ENCODE measurements around the gene ZNF205.

The ZNF205 gene

DNA sequence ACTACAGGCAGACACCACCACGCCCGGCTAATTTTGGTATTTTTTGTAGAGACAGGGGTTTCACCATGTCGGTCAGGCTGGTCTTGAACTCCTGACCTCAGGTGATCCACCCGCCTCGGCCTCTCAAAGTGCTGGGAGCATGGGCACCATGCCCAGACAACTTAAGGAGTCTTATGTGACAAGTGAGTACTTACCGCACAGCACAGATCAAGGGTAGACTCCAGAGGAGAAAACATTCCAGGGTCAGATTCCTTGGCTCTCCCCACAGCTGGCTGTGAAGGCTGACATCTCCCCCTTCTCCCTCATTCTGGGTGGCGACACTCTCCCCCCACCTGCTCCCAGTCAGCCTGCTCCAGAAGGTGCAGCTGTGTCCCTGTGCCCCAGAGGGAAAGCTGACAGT is 23.9 kb upstream of the ZNF205 start:
- 87% methylated on average over 4 of the region's 7 CpGs for whole genome bisulfite sequencing (ENCODE audit: insufficient coverage)
- POLR2A ChIA-PET, result no interaction called here
- no peak for DNase-seq
- no peak overlapping the region for H3K4me3 ChIP-seq (ENCODE audit: control insufficient read depth in 1 of 7, extremely low read depth in 1 of 7, insufficient read depth in 4 of 7, low read depth in 2 of 7, low read length in 6 of 7)
- no peak overlapping the region for H3K27ac ChIP-seq (ENCODE audit: insufficient read depth in 1 of 2, low read depth in 1 of 2, low read length in 2 of 2, poor library complexity in 1 of 2, severe bottlenecking in 2 of 2)
- peaks cover 9 to 62% (median 41%) of the 10 kb centered on the region in 4 experiments for H3K4me1 ChIP-seq (ENCODE audit: control extremely low read depth in 1 of 4, control insufficient read depth in 4 of 4, insufficient read depth in 4 of 4, low read length in 3 of 4)
- CTCF ChIA-PET, result interaction anchor here (0.9 to 8.7 kb wide), 7 partner anchors 12 to 66 kb away, joined by 3 to 54 read pairs (median 4); no protein-coding TSS in a partner anchor
- no peaks in the 10 kb centered on the region for H3K9me3 ChIP-seq (ENCODE audit: control extremely low read depth in 1 of 5, control insufficient read depth in 4 of 5, insufficient read depth in 2 of 5, low read depth in 1 of 5, low read length in 4 of 5)
- no peaks in the 10 kb centered on the region for H3K36me3 ChIP-seq (ENCODE audit: control insufficient read depth in 4 of 4, insufficient read depth in 4 of 4, low read length in 3 of 4)
- H3K27me3 ChIP-seq (replicated peaks in 2 of 5; ENCODE audit: control insufficient read depth in 4 of 5, insufficient read depth in 5 of 5, low read length in 4 of 5), result no peaks in the 10 kb centered on the region

DNA sequence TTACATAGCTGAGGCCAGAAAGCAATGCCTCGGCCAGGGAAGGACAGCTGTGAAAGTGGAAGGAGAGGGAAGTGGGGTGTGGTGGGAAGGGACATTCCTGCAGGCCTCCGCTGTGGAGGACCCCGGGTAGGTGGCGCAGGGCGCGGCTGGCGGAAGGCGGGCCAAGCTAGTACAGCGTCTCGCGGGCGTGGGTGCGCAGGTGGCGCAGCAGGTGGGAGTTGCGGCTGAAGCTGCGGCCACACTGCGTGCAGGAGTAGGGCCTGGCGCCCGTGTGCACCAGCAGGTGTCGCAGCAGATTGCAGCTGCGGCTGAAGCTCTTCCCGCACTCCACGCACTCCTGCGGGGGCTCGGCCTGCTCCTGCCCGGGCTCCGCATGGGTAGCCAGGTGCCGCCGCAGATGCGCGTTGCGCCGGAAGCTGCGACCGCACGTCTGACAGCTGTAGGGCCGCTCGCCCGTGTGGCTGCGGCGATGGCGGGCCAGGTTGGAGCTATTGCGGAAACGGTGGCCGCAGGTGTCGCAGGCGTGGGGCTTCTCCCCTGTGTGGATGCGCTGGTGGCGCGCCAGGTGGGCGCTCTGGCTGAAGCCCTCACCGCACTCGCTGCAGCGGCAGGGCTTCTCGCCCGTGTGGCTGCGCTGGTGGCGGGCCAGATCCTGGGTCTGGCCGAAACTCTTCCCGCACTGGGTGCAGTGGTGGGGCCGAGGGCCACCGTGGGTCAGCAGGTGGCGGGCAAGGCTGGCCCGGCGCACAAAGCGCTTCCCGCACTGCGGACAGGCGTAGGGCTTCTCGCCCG is 23.3 kb upstream of the ZNF205 start:
- DNase-seq, result no peak
- Histone ChIP-seq H3K9me3 (ENCODE audit: control extremely low read depth in 1 of 5, control insufficient read depth in 4 of 5, insufficient read depth in 2 of 5, low read depth in 1 of 5, low read length in 4 of 5) (no peaks in the 10 kb centered on the region), H3K4me1 (ENCODE audit: control extremely low read depth in 1 of 4, control insufficient read depth in 4 of 4, insufficient read depth in 4 of 4, low read length in 3 of 4) (peaks cover 9 to 62% (median 40%) of the 10 kb centered on the region in 4 experiments), H3K27ac (ENCODE audit: insufficient read depth in 1 of 2, low read depth in 1 of 2, low read length in 2 of 2, poor library complexity in 1 of 2, severe bottlenecking in 2 of 2) (no peak overlapping the region), H3K4me3 (ENCODE audit: control insufficient read depth in 1 of 7, extremely low read depth in 1 of 7, insufficient read depth in 4 of 7, low read depth in 2 of 7, low read length in 6 of 7) (no peak overlapping the region), H3K27me3 (replicated peaks in 2 of 5; ENCODE audit: control insufficient read depth in 4 of 5, insufficient read depth in 5 of 5, low read length in 4 of 5) (no peaks in the 10 kb centered on the region), H3K36me3 (ENCODE audit: control insufficient read depth in 4 of 4, insufficient read depth in 4 of 4, low read length in 3 of 4) (no peaks in the 10 kb centered on the region)
- ChIA-PET POLR2A (no interaction called here), CTCF (interaction anchor here (0.9 to 8.7 kb wide), 7 partner anchors 12 to 67 kb away, joined by 3 to 54 read pairs (median 4); no protein-coding TSS in a partner anchor)
- 98% methylated on average over 63 of the region's 71 CpGs for WGBS (ENCODE audit: insufficient coverage)

DNA sequence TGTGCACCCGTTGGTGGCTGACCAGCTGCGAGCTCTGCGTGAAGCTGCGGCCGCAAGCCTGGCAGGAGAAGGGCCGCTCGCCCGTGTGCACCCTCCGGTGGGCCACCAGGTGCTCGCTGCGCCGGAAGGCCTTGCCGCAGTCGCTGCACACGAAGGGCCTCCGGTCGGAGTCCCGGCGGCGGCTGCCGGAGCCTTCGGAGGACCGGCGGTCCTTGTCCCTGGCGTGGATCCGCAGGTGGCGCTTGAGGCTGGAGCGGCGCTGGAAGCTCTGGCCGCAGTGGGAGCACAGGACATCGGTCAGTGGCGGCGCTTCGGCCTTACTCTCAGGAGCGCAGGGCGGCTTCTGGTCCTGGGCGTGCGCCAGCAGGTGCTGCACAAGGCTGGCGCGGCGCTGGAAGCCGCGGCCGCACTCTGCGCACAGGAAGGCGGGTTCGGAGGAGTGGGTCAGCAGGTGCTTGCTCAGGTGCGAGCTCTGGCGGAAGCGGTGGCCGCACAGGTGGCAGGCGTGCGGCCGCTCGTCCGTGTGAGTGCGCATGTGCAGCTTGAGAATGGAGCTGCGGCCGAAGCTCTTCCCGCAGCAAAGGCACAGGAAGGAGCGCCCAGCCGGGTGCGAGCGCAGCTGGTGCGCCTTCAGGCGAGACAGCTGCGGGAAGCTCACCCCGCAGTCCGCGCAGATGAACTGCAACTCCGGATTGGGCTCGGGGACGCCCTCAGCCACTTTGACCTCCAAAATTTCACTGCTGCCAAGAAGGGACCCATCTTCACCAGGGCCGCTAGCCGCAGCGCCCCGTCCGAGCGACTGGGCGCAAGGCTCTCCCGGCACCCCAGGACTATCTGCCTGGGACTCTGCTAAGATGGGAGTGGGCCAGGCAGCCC is 22.4 kb upstream of the ZNF205 start:
- H3K27ac ChIP-seq (ENCODE audit: insufficient read depth in 1 of 2, low read depth in 1 of 2, low read length in 2 of 2, poor library complexity in 1 of 2, severe bottlenecking in 2 of 2), result no peak overlapping the region
- WGBS (ENCODE audit: insufficient coverage), result 98% methylated on average over 79 of the region's 81 CpGs
- H3K36me3 ChIP-seq (ENCODE audit: control insufficient read depth in 4 of 4, insufficient read depth in 4 of 4, low read length in 3 of 4), result no peaks in the 10 kb centered on the region
- ChIA-PET POLR2A (no interaction called here), CTCF (interaction anchor here (0.5 to 8.7 kb wide), 8 partner anchors 10 to 425 kb away, joined by 3 to 54 read pairs (median 5); partner anchors contain the start of gene ZSCAN10)
- H3K27me3 ChIP-seq (replicated peaks in 2 of 5; ENCODE audit: control insufficient read depth in 4 of 5, insufficient read depth in 5 of 5, low read length in 4 of 5), result no peaks in the 10 kb centered on the region
- no peak overlapping the region for H3K4me3 ChIP-seq (ENCODE audit: control insufficient read depth in 1 of 7, extremely low read depth in 1 of 7, insufficient read depth in 4 of 7, low read depth in 2 of 7, low read length in 6 of 7)
- no peak for DNase-seq
- no peaks in the 10 kb centered on the region for H3K9me3 ChIP-seq (ENCODE audit: control extremely low read depth in 1 of 5, control insufficient read depth in 4 of 5, insufficient read depth in 2 of 5, low read depth in 1 of 5, low read length in 4 of 5)
- H3K4me1 ChIP-seq (ENCODE audit: control extremely low read depth in 1 of 4, control insufficient read depth in 4 of 4, insufficient read depth in 4 of 4, low read length in 3 of 4), result peaks cover 9 to 56% (median 34%) of the 10 kb centered on the region in 4 experiments

DNA sequence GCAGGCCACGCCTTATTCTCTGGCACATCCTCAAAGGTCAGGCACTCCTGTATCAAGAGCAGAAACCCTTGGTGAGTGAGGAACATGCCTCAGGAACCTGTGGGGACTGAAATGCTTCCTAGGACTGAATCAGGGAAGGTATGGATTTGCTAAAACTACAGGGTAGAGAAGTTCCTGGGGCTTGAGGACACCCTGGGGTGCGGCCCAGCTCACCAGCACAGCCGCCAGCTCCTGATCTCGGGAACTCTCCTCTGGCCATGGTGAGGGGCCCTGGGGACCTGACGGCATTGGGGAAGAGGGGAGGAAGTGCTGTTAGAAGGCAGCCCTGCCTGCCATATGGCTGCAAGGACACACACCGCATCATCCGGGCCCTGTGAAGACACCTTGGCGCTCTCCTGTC is 20.8 kb upstream of the ZNF205 start:
- ChIA-PET CTCF (interaction anchor here (0.6 to 8.7 kb wide), 8 partner anchors 8 to 93 kb away, joined by 3 to 54 read pairs (median 6); partner anchors contain the start of gene ZSCAN10), POLR2A (no interaction called here)
- WGBS (ENCODE audit: insufficient coverage), result 98% methylated on average over 8 of the region's 8 CpGs
- Histone ChIP-seq H3K4me1 (ENCODE audit: control extremely low read depth in 1 of 4, control insufficient read depth in 4 of 4, insufficient read depth in 4 of 4, low read length in 3 of 4) (peaks cover 3 to 47% (median 33%) of the 10 kb centered on the region in 4 experiments), H3K4me3 (ENCODE audit: control insufficient read depth in 1 of 7, extremely low read depth in 1 of 7, insufficient read depth in 4 of 7, low read depth in 2 of 7, low read length in 6 of 7) (no peak overlapping the region), H3K9me3 (ENCODE audit: control extremely low read depth in 1 of 5, control insufficient read depth in 4 of 5, insufficient read depth in 2 of 5, low read depth in 1 of 5, low read length in 4 of 5) (no peaks in the 10 kb centered on the region), H3K27me3 (replicated peaks in 2 of 5; ENCODE audit: control insufficient read depth in 4 of 5, insufficient read depth in 5 of 5, low read length in 4 of 5) (no peaks in the 10 kb centered on the region), H3K36me3 (ENCODE audit: control insufficient read depth in 4 of 4, insufficient read depth in 4 of 4, low read length in 3 of 4) (no peaks in the 10 kb centered on the region), H3K27ac (ENCODE audit: insufficient read depth in 1 of 2, low read depth in 1 of 2, low read length in 2 of 2, poor library complexity in 1 of 2, severe bottlenecking in 2 of 2) (no peak overlapping the region)
- DNase-seq, result no peak

DNA sequence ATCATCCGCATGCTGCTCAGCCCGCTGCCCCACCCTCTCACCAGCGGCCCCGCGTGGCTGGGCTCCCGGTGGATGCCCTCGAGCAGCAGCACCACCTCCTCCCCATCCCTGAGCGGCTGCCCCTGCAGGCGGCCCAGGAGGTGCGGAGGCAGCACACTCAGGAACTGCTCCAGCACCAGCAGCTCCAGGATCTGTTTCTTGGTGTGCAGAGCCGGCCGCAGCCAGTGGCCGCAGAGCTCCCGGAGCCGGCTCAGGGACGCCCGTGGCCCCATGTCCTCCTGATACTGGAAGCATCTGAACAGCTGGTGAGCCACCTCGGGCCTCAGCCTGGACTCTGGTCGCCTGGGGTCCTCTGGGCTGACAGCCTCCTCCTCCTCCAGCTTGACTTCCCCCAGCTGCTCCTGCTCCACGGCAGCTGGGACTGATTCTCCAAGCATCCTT is 19.9 kb upstream of the ZNF205 start:
- no peak for DNase-seq
- WGBS (ENCODE audit: insufficient coverage), result 96% methylated on average over 17 of the region's 20 CpGs
- Histone ChIP-seq H3K27me3 (replicated peaks in 2 of 5; ENCODE audit: control insufficient read depth in 4 of 5, insufficient read depth in 5 of 5, low read length in 4 of 5) (no peaks in the 10 kb centered on the region), H3K27ac (ENCODE audit: insufficient read depth in 1 of 2, low read depth in 1 of 2, low read length in 2 of 2, poor library complexity in 1 of 2, severe bottlenecking in 2 of 2) (no peak overlapping the region), H3K9me3 (ENCODE audit: control extremely low read depth in 1 of 5, control insufficient read depth in 4 of 5, insufficient read depth in 2 of 5, low read depth in 1 of 5, low read length in 4 of 5) (no peaks in the 10 kb centered on the region), H3K36me3 (ENCODE audit: control insufficient read depth in 4 of 4, insufficient read depth in 4 of 4, low read length in 3 of 4) (no peaks in the 10 kb centered on the region), H3K4me1 (ENCODE audit: control extremely low read depth in 1 of 4, control insufficient read depth in 4 of 4, insufficient read depth in 4 of 4, low read length in 3 of 4) (peaks cover 0 to 37% (median 23%) of the 10 kb centered on the region in 4 experiments), H3K4me3 (ENCODE audit: control insufficient read depth in 1 of 7, extremely low read depth in 1 of 7, insufficient read depth in 4 of 7, low read depth in 2 of 7, low read length in 6 of 7) (no peak overlapping the region)
- CTCF ChIA-PET, result interaction anchor here (0.6 to 8.7 kb wide), 7 partner anchors 9 to 34 kb away, joined by 3 to 54 read pairs (median 4); no protein-coding TSS in a partner anchor
- POLR2A ChIA-PET, result no interaction called here

DNA sequence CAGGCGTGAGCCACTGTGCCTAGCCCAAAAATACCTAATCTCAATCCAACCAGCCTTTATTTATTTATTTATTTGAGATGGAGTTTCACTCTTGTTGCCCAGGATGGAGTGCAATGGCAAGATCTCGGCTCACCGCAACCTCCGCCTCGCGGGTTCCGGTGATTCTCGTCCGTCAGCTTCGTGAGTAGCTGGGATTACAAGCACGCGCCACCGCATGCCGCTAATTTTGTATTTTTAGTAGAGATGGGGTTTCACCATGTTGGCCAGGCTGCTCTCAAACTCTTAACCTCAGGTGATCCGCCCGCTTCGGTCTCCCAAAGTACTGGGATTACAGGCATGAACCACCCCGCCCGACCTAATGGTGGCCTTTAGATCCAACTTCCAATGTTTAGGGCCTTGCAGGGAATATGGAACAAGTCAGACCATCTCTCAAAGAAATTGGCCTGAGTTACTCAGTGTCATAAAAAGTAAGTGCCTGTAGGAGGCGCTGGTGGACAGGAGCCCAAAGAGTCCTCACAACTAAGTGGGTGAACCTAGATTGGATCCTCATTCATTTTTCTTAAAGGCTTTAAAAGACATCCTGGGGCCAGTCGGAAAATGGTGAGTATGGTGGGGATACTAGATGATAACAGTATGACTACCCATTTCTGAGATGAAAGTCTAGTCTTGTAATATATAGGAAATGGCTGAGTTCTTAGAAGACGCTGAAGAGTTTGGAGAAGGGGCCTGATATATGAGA is 17.9 kb upstream of the ZNF205 start:
- no peaks in the 10 kb centered on the region for H3K27me3 ChIP-seq (replicated peaks in 2 of 5; ENCODE audit: control insufficient read depth in 4 of 5, insufficient read depth in 5 of 5, low read length in 4 of 5)
- peak; percentile 56 to 81 (median 69) for DNase-seq
- ChIA-PET CTCF (interaction anchor here (0.9 to 8.2 kb wide), 3 partner anchors 21 to 33 kb away, joined by 3 to 103 read pairs (median 3); no protein-coding TSS in a partner anchor), POLR2A (no interaction called here)
- H3K9me3 ChIP-seq (ENCODE audit: control extremely low read depth in 1 of 5, control insufficient read depth in 4 of 5, insufficient read depth in 2 of 5, low read depth in 1 of 5, low read length in 4 of 5), result no peaks in the 10 kb centered on the region
- no peaks in the 10 kb centered on the region for H3K36me3 ChIP-seq (ENCODE audit: control insufficient read depth in 4 of 4, insufficient read depth in 4 of 4, low read length in 3 of 4)
- 96% methylated on average over 17 of the region's 22 CpGs for WGBS (ENCODE audit: insufficient coverage)
- H3K4me3 ChIP-seq (ENCODE audit: control insufficient read depth in 1 of 7, extremely low read depth in 1 of 7, insufficient read depth in 4 of 7, low read depth in 2 of 7, low read length in 6 of 7), result no peak overlapping the region
- no peak overlapping the region for H3K27ac ChIP-seq (ENCODE audit: insufficient read depth in 1 of 2, low read depth in 1 of 2, low read length in 2 of 2, poor library complexity in 1 of 2, severe bottlenecking in 2 of 2)
- H3K4me1 ChIP-seq (ENCODE audit: control extremely low read depth in 1 of 4, control insufficient read depth in 4 of 4, insufficient read depth in 4 of 4, low read length in 3 of 4), result peaks cover 0 to 21% (median 11%) of the 10 kb centered on the region in 4 experiments

Data from common myeloid progenitor, CD34-positive (primary cell).